Esophagus muscularis mucosa (tissue), 3 donors: ENCODE measurements around the gene PHLDB1.

ENCODE experiments used
- POLR2A ChIP-seq: fragments of 450-650 bp; IDR thresholded peaks from one replicate; pipeline ENCODE4 v1.6.1; 2017; ENCODE audit warnings: antibody characterized with exemption, moderate library complexity, mild to moderate bottlenecking, low read depth
- POLR2AphosphoS5 ChIP-seq, 2 donors: sonication (generic); formaldehyde crosslinking; IDR thresholded peaks; one replicate each; pipeline ENCODE4 v1.6.1; 2017; ENCODE audit warnings: antibody characterized with exemption in 2 of 2
- TF ChIP-seq, protein P1 (sequence below), 3 experiments: fragments of 200-600 bp in 2 of 3; fragments of 450-650 bp in 1 of 3; sonication (generic) in 2 of 3; IDR thresholded peaks; one replicate each; pipeline ENCODE4 v1.5.1; 2017 to 2019; ENCODE audit warnings: antibody characterized with exemption in 3 of 3, mild to moderate bottlenecking in 2 of 3, moderate library complexity in 1 of 3

DNA sequence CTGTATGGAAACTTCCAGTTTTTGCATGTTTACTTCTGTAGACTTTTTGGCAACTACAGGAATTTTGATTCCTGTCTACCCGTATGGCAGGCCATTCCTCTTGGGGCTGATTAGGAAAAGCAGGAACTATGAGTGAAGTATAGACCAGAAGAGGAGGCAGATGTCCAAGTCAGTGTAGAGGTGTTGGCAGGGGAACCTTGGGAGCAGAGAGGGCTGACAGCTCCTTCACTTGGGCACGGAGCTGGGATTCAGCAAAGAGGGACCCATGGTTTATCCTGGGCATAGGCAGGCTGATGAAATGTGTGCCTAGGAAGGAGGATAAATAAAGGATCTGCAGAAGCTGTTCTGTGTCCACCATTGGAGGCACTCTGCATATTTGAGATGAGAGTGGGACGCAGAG, 39.0 kb downstream of the PHLDB1 start:
- TF ChIP-seq POLR2A (no peak), POLR2AphosphoS5 (IDR thresholded peaks at IDR 0.05) (no peak)
- TF ChIP-seq, protein P1, sequence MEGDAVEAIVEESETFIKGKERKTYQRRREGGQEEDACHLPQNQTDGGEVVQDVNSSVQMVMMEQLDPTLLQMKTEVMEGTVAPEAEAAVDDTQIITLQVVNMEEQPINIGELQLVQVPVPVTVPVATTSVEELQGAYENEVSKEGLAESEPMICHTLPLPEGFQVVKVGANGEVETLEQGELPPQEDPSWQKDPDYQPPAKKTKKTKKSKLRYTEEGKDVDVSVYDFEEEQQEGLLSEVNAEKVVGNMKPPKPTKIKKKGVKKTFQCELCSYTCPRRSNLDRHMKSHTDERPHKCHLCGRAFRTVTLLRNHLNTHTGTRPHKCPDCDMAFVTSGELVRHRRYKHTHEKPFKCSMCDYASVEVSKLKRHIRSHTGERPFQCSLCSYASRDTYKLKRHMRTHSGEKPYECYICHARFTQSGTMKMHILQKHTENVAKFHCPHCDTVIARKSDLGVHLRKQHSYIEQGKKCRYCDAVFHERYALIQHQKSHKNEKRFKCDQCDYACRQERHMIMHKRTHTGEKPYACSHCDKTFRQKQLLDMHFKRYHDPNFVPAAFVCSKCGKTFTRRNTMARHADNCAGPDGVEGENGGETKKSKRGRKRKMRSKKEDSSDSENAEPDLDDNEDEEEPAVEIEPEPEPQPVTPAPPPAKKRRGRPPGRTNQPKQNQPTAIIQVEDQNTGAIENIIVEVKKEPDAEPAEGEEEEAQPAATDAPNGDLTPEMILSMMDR (IDR thresholded peaks at IDR 0.05): no peak
